Measurements from ENCODE around the gene BRMS1L.
"Not testable (repeated sequence)": the region's sequence is repeated elsewhere in the genome, so short reads cannot be mapped to it uniquely, and the experiment has no call there.

BRMS1L gene

GRCh38 chr14:35821564-35822411 is 4.3 kb upstream of the BRMS1L start:
- DNase-seq = no peak

DNA sequence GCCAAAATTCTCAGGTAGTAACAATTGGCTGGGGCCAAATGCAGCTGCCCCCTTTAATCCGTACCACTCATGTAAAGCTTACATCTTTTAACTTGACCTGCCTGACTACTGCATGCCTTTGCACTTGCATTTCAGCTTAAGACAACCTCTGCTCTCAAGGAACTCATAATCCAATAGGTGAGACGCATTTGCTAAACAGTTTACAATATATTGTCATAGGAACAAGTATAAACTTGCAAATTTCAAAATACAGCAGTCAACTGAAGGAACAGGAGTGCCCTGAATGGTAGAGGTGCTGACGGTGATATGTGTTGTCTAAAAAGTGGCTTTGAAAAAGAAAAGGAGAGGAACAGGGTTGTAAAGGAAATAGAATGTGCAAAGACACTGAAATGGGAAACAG is 3.6 kb upstream of the BRMS1L start:
- no peak for DNase-seq

DNA sequence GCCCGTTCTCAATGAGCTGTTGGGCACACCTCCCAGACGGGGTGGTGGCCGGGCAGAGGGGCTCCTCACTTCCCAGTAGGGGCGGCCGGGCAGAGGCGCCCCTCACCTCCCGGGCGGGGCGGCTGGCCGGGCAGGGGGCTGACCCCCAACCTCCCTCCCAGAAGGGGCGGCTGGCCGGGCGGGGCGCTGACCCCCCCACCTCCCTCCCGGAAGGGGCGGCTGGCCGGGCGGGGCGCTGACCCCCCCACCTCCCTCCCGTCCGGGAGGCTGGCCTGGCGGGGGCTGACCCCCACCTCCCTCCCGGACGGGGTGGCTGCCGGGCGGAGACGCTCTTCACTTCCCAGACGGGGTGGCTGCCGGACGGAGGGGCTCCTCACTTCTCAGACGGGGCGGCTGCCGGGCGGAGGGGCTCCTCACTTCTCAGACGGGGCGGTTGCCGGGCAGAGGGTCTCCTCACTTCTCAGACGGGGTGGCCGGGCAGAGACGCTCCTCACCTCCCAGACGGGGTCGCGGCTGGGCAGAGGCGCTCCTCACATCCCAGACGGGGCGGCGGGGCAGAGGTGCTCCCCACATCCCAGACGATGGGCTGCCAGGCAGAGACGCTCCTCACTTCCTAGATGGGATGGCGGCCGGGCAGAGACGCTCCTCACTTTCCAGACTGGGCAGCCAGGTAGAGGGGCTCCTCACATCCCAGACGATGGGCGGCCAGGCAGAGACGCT is 1.5 kb upstream of the BRMS1L start:
- DNase-seq = not testable (repeated sequence)

DNA sequence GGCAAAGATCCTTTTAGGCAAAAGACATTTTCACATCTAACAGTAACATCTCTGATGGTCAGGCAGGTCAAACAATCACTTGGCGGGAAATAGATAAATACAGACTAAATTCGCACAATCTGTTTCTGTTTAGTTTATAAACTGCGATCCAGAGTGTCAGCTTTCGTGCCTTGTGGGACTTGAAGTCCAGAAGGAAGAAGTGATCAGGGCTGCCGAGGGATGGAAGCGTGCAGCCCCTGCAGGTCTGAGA is 245 bp upstream of the BRMS1L start:
- DNase-seq = no peak

- no peak for DNase-seq
These were observed 846 bp downstream of the BRMS1L start for GRCh38 chr14:35826952-35827416.

DNA sequence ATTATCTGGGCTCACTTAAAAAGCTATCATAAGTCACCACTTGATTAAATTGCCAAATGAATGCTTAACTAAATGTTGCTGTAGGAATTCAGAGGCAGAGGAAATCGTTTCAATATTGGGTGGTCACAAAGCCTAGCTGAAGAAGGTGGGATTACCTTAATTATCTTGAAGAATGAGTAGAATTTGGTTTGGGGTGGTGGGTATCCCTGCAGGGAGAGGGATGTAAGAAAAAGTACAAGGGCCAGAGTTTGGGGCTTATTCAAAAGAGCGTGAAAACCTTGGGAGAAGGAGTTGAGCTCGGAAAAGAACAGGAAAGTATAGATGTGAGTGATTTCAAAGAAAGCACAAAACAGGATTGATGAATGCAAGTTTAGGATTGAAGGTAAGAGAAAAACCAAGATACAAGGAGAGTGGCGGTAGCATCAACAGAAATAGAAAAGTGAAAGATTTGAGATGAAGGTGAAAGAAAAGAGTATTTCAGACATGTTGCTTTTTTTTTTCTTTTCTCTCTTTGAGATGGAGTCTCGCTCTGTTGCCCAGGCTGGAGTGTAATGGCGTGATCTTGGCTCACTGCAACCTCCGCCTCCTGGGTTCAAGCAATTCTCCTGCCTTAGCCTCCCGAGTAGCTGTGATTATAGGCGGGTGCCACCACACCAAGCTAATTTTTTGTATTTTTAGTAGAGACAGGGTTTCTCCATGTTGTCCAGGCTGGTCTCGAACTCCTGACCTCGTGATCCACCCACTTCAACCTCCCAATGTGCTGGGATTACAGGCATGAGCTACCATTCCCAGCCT is 1.7 kb downstream of the BRMS1L start:
- DNase-seq = no peak

DNA sequence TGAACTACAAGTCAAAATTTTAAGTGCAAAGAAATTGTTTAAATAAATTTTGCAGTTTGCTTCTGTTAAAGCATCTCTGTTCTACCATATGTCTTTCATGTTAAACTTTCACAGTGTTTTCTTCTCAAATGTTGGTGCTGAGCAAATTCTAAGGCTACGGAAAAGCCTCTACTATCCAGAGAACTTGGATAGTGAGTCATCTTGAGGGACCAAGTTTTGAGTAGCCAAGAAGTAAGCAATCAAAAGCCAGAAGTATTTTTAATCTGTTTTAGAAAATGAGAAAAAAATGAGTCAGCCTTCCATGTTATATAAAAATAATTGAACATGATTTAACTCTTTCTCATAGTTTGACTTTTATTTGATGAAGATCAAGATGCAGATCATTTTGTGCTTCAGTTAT is 3.3 kb downstream of the BRMS1L start:
- no peak for DNase-seq

DNA sequence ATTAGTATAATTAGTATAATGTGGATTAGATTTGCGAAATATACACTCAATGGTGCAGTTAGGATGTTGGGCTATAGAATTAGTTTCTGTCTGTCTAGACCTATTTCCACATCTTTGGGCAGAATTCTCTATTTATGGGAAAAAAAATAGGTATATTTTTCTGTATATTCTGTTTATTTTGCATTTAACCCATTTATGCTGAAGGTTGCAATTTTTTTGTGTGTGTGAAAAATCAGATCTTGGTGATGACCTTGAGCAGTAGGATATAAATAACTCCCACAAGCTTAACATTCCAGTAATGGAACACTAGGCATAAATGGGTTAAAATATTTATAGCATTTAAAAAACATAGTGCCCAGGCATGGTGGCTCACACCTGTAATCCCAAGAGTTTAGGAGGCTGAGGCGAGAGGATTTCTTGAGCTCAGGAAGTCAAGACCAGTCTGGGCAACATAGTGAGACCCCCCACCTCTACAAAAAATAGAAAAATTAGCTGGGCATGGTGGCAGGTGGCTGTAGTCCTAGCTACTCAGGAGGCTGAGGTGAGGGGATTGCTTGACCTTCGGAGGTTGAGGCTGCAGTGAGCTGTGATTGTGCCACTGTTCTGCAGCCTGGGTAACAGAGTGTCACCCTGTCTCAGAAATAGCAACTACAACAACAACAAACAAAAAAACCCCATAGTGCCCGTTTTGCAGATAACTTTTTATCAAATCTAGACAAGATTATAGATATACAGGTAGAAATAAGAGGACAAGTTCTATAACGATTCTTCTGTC is 9.3 kb downstream of the BRMS1L start:
- DNase-seq = no peak

DNA sequence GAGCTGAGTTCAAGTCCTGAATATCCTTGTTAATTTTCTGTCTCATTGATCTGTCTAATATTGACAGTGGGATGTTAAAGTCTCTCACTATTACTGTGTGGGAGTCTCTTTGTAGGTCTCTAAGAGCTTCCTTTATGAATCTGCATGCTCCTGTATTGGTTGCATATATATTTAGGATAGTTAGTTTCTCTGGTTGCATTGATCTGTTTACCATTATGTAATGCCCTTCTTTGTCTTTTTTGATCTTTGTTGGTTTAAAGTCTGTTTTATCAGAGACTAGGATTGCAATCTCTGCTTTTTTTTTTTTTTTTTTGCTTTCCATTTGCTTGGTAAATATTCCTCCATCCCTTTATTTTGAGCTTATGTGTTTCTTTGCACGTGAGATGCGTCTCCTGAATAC is 15.6 kb downstream of the BRMS1L start:
- DNase-seq = not testable (repeated sequence)

DNA sequence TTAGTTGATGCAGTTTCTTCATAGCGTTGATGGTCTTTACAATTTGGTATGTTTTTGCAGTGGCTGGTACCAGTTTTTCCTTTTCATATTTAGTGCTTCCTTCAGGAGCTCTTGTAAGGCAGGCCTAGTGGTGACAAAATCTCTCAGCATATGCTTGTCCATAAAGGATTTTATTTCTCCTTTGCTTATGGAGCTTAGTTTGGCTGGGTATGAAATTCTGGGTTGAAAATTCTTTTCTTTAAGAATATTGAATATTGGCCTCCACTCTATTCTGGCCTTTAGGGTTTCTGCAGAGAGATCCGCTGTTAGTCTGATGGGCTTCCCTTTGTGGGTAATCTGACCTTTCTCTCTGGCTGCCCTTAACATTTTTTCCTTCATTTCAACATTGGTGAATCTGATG is 16.1 kb downstream of the BRMS1L start:
- not testable (repeated sequence) for DNase-seq

- no peak for DNase-seq
These were observed 18.4 kb downstream of the BRMS1L start for GRCh38 chr14:35844494-35844893.

- no peak for DNase-seq
These were observed 21.5 kb downstream of the BRMS1L start for GRCh38 chr14:35847636-35848035.

DNA sequence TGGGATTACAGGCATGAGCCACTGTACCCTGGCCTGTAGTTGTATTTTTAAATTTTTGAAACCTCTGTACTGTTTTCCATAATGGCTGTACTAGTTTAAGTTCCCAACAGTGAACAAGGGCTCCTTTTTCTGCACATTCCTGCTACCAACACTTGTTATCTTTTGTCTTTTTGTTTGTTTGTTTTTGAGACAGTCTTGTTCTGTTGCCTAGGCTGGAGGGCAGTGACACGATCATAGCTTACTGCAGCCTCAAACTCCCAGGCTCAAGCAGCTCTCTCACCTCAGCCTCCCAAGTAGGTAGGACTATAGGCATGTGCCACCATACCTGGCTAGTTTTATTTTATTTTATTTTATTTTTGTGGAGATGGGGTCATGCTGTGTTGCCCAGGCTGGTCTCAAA is 23.0 kb downstream of the BRMS1L start:
- DNase-seq = no peak

GRCh38 chr14:35851823-35852222 is 25.7 kb downstream of the BRMS1L start:
- no peak for DNase-seq

DNA sequence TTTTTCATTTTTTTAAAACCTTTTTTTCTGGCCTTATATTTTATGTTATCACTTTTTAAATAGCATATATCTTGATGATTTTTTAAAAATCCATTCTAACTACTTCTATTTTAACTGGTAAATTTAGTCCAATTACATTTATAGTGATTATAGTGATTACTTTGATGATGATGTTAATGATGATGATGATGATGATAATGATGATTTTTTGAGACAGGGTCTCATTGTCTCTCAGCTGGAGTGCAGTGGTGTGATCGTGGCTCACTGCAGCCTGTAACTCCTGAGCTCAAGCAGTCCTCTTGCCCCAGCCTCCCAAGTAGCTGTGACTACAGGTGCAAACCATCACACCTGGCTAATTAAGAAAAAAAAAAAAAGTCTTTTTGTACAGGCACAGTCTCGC is 27.1 kb downstream of the BRMS1L start:
- DNase-seq = no peak

DNA sequence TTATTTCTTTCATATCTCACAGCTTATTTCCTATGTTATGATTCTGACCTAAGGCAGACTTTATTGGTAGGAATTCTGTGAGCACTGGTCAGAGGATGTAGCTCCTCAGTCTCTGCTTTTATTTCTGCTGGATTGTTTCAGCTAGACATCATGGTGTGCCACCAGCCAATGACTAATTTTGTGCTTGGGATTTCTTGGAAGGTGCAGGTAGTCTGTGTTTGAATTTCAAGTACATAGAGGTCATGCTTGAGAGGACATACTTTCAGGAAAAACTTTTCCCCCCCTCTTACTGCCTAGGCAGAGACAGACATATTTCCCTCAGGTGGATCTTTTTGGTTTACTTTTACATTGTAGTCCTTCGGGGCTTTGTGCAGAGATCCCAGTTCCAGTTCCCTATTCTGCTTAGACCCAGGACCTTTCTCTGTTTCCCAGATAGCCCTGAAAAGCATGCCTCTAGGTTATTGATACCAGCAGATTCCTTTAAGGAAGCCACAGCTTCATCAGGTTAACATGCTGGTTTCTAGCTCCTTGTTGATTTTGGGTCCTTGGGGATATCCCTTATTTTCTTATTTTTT is 28.6 kb downstream of the BRMS1L start:
- no peak for DNase-seq

GRCh38 chr14:35855876-35856481 is 29.8 kb downstream of the BRMS1L start:
- no peak for DNase-seq

DNA sequence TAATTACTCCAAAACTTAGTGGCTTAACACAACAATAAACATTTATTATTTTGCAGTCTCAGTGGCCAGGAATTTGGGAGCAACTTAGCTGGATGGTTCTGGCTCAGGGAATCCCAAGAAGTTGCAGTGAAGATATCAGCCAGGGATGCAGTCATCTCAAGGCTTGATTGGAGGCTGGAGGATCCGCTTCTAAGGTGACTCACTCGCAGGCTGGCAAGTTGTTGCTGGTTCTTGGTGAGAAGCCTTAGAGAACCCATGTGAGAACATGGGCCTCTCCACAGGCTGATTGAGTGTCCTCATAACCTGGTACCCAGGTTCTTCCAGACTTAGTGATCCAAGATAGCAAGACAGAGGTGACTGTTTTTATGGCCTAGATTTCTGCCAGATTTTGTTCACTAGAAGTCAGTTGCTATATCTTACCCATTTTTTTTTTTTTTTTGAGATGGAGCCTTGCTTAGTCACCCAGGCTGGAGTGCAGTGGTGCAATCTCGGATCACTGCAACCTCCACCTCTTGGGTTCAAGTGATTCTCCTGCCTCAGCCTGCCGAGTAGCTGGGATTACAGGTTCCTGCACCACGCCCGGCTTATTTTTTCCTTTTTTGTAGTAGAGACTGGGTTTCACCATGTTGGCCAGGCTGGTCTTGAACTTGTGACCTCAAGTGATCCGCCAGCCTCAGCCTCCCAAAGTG is 32.5 kb downstream of the BRMS1L start:
- no peak for DNase-seq

DNA sequence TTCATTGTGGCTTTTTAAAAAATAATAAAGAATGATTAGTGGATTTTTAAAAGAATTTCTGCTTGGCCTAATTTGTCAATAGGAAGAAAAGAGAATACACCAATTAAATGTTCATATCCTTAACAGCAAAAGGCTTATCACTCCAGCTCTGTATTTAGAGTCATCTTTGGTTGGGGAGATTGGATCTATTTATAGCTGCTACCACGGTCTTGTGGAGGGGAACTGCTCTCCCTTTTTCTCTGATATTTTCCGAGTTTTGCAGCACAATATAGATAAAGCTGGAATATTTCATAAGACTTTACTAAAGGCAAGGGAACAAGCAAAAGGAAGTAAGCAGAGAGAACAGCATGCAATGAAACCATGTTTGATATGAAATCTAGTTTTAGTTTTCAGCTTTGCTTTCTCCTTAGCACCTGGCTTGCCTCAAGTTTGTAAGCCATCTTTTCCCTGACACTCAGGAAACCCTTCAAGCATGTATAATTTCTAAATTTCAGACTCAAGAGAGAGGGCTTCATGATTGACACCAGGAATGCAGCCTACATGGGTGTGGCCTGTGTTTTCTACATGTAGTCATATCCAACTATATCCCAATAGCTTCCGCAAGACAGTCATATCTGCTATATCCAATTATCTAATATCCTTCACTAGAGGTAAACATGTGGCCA is 35.2 kb downstream of the BRMS1L start:
- DNase-seq = no peak

- no peak for DNase-seq
These were observed 39.6 kb downstream of the BRMS1L start for GRCh38 chr14:35865611-35866324.

Data from activated CD4-positive, CD25-positive, alpha-beta regulatory T cell treated with anti-CD3 and anti-CD28 coated beads, Interleukin-2, amount 50 U/mL, for 72 hours (primary cell).